SKM-1 (cell line): ENCODE data around the gene ANKLE2.

ENCODE experiments used
- DNase-seq: peaks from one replicate; lab custom pipeline; 2025; ENCODE audit not compliant: unreplicated experiment; lab: John Stamatoyannopoulos, UW

Gene ANKLE2

DNA sequence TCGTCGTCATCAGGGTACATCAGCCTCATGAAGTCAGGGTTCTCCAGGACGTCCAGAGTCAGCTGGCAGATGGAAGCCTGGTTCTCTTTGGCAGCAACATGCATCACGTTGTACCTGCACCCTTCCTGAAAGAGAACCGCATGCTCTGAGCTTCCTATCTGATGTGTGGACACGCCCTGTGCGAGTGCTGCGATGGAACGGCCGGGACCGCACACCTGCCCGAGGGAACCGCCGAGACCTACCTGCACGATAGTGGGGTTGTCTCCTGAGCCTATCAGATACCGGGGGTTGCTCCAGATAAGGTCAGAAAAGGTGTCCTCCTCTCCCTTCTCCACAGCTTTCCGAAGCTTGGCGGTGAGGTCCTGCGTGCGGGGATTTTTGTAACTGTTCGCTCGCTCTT lies 13.7 kb downstream of the ANKLE2 start:
- no peak for DNase-seq

DNA sequence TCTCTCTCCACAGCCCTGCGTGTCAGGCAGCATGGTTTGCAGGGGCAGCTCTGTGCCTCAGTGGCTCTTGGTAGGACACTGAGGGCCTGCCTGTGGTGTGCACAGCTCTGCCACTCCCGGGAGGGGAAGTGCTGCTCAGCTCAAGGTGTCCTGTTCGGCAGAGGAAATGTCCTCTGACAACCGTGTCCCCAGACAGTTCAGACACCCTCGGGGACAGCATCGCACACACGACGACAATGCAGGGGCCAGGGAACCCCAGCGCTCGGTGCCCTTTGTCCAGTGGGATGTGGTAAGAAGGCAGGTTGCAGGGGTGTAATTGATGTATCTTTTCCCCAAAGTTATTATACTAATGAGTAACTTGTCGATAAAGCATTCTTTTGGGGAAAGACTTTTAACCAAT lies 14.2 kb downstream of the ANKLE2 start:
- DNase-seq: no peak

DNA sequence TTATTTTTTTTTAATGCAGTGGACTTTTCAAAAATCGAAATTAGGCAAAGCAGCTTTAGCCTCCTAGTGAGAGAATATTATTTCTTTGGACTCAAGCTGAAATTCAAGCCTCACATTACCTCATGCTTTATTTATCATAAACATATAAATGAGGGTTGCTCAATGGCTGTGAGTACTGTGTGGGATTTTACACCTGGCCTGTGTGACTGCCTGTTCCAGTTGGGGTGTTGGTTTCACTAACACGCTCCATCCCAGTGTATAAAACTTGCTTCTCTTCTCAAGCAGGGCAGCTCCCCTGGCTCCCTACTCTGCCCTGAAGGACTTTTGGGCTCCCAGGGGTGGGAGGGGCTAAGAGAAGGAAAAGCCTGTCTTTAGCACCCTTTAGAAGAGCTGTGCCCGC lies 15.0 kb downstream of the ANKLE2 start:
- DNase-seq: no peak

DNA sequence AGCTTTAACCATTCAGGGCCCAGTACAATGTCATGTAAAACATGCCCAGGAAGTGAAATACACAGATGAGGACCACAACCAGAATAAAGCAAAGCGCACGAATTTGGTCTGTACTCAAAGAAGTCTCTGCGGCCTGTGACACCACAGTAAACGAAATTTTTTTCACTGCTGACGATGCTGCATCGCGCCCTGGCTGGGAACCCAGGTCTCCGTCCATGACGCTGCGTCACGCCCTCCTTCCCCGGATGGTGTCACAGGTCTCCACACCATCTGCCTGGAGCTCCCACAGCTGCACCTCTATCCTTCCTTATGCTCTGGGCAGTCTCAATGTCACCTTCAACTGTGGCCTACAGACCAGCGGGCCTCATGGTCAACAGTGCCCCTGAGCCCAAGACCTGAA lies 17.8 kb downstream of the ANKLE2 start:
- DNase-seq: no peak

DNA sequence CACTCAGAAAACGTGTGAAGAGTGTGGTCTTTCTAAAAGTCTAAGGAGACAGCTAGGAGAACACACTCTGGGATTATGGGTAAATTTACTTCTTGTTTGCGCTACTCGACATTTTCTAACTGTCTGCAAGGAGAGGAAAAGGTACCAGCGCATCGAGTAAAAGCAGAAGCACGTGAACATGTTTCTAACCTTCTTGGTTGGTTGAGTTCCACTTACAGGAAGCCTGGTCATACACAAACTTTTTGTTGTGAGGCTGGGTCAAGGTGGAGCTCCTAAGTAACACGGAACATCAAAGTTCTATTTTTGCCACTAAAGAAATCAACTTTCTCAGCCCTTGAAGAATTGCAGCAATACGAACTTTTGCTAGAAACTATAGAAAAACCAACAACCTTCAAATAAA lies 20.0 kb downstream of the ANKLE2 start:
- no peak for DNase-seq

DNA sequence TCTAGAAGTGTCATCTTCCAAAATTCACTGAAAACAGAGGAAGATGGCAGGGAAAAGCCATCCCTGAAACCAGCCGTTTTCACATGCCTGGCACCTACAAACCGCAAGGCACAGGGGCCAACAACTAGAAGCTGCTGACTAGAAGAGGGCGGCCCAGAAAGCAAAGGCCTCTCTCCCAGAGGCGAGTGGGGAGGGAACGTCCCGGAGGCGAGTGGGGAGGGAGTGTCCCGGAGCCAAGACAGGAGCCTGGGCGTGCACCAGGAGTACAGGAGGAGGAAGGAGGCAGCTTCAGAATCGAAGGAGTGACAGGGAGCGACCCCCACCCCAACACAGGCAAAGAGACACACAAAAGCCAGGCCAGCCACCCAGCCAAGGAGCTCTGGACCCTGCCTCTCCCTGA lies 21.0 kb downstream of the ANKLE2 start:
- no peak for DNase-seq

DNA sequence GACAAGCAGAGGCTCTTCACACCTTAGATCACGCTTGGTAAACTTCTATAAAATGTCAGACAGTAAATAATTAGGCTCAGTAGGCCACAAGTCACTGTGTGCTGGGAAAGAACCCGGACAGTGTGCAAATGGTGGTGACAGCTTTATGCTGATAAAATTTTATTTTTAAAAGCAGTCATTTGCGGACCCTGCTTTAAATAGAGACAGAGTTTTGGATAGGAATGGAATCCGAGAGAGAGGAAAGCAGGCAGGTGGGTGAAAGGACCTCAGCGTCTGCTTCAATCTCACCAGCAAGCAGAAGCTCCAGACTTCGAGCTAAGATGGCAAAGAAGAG lies 21.4 kb downstream of the ANKLE2 start:
- DNase-seq: no peak

DNA sequence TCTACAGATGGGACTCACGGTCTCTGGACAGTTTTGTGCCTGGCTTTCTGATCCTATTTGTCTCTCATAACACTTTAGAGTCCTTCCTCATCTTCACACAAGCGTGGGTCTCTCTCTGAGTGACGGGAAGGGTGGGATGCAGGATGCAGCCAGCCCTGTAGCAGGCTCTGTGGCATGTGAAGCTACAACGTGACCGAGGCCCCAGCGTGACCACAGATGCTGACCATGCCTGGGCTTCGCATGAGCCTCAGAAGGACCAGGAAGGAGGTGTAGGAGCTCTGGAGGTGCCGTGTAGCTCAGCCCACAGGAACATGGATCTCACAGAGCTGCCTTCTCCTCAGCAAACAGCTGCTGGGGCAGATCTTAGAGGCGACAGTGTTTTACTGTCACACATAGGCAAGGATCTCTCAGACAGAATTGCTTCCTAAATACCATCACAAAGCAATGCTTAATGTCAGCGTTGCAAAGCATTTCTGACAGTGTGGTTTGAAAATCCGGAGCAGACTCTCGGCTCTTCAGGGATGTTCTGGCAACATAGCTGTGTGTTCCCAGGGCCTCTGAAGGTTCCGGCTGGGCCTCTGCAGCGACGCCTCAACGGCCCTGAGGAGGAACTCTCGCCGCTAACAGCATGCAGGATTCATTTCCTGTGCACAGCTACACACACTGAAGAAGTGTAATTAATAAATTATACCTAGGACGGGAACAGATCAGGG lies 21.9 kb downstream of the ANKLE2 start:
- no peak for DNase-seq

DNA sequence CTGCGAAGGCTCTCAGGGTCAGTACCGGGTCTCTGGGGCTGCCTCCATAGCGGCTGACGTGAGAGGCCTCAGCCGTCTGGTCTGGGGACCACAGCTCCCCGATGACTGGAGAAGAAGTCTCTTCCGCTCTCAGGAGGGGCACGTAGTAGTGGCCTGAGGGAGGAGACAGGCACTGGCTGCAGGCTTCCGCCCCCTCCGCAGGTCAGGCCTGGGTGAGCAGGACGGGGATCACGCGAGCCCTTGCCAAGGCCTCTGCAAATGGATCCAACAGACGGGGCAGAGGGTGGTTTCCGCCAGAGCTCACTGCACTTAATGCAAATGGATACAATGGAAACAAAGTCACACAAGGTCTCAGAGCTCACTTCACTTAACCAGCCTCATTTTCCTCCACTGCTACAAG lies 24.7 kb downstream of the ANKLE2 start:
- no peak for DNase-seq

DNA sequence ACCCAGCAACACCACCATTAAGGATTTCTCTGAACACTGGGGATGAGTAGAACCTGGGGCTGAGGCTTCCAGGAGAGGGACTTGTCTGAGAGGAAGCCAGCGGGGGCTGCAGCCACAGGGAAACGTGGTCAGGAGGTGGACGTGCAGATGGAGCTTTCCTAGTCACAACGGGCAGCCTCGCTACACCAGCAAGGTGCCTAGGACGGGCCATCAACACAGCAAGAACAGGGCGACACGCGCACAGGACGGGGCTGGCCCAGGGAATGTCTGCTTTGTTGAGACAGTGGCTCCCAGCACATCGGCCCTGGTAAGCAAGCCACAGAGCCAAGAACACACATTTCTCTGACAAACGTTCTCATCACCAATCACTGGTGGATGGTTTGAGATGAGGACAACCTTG lies 25.3 kb downstream of the ANKLE2 start:
- no peak for DNase-seq

DNA sequence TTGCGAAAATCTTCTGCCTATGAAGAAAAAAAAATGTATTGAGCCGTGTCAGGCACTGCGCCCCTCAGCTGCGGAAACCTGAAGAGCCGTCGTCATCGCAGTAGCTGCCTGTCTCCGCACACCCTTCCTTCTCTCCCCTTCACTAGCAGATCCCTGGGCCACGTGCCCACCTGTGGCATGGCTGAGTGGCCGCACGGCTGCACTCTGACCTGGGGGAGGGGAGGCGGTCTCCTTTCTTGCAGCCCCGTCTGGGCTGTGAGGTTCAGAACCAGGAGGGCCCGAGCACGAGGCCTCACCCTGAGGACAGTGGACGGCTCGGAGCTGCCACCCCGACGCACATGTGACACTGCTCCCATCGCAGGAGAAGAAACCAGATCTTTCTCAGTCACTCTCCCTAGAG lies 26.1 kb downstream of the ANKLE2 start:
- no peak for DNase-seq

DNA sequence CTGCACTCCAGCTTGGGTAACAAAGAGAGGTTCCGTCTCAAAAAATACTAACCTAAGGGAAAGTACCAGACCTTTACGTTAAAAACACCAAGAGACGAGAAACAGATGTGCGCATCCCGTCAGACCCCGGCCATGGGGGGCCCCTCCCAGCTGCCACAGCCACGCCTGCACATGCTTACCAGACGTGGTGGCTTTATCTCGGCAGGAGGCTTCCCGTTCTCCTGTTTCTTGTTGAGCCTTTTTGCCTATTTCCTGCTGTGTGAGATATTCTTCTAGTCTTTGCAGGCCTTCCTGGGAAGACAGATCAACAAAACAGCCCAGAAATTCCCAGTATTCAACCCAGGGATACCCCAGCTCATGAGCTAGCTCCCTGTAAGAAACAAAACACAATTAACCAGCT lies 27.4 kb downstream of the ANKLE2 start:
- DNase-seq: no peak

DNA sequence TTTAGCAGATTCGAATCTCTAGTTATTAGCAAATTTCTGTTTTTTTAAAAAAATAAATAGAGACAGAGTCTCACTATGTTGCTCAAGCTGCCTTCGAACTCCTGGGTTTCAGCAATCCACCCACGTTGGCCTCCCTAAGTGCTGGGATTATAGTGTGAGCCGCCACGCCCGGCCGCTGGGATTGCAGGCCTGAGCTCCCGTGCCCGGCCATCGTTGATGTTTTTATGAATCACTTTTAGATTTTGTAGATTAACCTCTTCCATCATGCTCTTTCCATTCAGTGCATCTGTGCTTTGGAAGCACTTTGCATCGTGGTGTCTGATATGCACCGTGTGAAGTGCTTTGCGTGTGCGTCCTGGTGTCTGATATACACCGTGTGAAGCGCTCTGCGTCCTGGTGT lies 30.1 kb downstream of the ANKLE2 start:
- no peak for DNase-seq

DNA sequence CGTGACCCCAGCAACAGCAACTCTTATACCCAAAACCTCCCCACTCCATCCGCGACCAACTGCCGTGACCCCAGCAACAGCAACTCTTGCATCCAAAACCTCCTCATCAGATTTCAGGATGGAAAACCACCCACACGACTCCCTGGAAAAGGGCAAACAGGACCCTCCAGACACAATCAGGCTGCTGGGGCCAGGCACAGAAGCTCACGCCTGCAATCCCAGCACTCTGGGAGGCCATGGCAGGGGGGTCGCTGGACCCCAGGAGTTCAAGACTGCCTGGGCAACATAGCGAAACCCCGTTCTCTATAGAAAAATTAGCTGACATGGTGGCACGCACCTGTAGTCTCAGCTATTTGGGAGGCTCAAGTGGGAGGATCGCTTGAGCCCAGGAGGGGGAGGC lies 31.3 kb downstream of the ANKLE2 start:
- no peak for DNase-seq

DNA sequence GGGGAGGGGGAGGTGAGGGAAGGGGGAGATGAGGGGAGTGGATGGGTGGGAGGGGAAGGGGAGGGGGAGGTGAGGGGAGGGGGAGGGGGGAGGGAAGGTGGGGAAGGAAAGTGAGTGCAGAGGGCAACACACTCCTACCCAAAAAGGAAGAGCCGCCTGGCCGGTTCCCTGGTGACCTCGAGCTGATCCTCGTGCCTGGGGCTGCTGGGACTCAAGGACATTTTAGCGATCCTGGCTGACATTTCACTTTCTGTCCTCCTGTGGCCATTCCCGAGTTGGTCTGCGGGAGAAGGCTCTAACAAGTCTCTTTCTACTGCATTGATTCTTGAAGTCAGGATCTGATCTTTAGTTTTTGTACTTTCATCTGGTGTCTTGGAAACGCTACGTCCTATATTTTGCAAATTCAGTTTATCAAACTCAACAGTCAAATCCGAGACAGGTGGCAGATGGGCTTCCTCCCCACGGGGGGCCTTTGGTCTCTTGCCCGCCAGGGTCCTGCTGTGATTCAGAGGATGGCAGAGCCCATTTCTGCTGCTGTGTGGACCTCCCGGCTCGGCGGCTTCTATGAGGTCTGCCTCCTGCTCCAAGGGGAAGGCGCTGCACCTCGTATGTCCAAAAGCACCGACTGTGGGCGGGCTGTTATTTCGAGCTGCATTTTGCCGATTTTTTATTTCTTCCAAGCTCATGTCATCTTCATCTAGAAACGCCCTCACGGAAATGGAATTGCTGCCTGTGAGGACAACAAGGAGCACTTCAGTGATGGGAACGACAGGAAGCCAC lies 31.9 kb downstream of the ANKLE2 start:
- DNase-seq: no peak

DNA sequence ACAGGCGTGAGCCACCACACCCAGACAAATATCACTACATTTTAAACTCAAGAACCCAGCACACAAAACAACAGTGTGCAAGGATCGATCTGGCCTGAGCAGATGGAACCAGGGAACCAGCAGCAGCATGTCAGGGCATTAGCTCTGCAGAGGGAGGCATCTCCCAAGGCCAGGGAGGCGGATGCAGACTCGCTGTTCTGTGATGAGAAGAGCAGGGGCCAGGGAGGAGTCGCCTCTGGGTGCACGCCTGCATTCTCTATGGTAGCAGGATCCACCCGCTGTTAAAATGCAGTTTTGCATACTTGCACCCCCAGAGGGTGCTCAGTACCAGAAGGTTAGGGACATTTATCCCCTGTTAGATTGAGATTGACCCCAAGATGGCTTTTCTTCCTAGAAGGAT lies 33.1 kb downstream of the ANKLE2 start:
- DNase-seq: no peak

DNA sequence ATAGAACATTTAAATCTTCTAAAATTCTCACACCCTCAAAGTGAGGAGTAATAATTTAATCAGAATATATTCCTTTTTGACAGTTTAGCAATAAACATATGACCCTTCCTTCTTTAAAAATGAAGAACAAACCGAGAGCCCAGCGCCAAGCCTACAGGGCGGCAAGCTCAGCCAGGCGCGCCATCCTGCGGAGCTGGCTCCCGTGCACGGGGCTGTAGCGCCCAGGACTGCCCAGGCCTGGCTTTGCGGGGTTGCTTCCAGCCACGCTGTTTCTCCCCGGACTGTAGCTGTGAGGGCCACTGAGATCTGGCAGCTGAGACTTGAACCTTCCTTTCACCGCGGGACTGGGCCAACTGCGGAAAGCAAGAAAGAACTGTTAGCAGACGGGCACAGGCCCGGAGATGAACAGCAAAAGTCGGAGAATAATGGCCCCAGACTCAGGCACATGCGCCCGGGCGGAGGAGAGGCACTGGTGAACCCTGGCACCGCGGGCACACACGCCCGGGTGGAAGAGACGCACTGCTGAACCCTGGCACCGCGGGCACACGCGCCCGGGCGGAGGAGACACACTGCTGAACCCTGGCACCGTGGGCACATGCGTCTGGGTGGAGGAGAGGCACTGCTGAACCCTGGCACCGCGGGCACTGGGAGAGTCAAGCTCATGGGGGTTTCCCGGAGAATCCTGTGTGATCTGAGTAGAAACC lies 34.4 kb downstream of the ANKLE2 start:
- no peak for DNase-seq

DNA sequence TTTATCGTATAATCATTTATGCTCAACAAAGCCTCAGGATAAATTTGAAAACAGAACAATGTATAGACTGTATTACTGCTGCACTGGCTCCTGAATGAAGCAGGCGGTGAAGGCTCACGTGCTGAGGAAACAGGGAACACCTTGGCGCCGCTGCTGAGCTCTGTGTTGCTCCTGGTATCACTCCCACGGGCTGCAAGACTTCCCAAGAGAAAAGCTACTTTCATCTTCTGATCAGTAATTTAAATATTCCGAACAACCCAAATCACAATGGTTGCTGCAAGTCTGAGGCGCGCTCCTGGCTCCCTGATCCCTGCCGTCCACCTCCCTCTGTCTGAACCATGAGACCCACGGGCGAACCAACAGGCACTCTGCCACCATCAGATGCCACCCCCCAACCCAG lies 35.2 kb downstream of the ANKLE2 start:
- DNase-seq: no peak

DNA sequence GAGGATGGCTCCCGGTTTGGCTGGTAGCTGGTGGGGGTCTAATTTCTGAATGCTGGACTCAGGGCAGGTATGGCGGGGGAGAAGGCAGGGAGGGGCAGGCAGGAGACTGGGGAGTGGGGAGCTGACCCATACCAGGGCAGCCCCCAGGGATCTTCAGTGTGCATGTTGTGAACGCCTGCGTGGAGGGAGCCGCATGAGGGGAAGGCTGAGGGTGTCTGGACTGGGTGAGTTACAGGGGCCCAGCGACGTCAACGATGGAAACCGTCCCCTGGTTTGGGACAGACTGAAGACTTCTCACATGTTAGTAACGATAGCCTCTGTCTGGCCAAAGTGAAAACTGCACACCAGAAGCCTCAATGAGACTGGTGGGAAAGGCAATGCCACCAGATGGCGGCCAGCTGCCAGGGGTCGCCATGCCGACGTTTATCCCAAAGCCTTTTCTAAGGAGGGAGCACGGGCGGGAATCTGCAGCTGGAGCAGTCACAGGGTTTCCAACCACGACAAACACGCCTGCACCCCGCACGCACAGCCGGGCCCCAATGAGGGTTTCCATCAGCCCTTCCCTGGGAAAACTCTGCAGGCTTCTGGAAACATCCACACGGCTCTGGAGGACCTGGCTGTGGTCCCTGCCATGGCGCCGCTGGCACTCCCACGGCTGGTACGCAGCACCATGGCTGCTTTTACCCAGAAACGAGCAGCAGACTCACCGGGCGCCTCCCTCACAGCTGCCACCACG lies 37.0 kb downstream of the ANKLE2 start:
- no peak for DNase-seq

DNA sequence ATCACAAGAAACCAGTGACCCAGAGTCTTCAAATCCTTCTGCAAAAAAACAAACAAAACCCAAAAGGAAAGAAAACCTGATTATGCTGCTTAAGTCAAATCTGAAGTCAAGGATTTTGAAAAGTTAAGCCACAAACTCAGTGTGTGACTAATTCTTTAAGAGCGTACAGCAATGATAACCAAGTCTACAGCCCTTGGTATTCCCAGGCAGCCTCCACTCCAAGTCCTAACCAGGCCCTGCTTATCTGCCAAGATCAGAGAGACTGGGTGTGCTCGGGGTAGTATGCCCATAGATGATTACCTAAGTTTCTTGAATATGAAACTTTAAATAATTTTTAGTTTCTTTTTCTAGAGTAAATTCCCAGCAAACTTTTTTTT lies 37.9 kb downstream of the ANKLE2 start:
- DNase-seq: no peak

DNA sequence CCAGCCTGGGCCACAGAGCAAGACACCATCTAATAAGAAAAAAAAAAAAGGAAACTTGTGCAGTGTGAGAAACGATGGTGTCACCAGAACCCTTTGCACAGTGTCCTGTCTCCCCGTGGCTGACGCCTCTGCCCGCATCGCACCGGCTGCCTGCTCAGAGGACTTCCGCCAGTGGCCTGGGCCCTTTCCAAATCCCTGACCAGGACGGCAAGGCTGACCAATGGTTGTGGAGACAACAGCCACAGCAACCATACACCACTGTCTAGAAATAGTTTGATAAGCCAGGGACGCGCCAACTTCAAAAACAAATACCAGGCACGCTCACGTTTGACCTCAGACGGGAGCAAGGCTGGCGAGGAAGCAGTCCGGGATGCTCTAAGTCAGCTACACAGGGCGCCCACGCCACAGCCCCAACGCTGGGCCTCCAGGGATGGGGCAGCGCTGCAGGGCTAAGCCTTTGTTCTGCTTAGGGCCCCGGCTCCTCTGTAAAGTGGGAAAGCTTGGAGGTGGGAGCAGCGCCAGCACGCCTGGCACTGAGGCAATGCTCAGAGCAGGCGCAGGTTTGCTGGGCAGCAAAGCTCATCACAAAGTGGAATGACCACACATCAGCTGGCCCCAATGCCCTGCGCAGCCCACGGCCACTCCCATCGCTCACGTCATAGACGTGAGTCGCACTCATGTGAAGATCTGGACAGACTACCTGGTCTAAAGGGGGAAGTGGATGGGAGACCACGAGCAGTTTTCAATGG lies 38.4 kb downstream of the ANKLE2 start:
- no peak for DNase-seq
